Measurements from ENCODE around the gene HMGXB3. TPM values are rescaled to one million over a fixed set of nuclear protein-coding genes. Genes with fewer than 3 reads are reported as not detected.

The HMGXB3 gene
- total and polyA plus RNA-seq, 9 donors: 14.2 to 25.4 (median 18.0) TPM

DNA sequence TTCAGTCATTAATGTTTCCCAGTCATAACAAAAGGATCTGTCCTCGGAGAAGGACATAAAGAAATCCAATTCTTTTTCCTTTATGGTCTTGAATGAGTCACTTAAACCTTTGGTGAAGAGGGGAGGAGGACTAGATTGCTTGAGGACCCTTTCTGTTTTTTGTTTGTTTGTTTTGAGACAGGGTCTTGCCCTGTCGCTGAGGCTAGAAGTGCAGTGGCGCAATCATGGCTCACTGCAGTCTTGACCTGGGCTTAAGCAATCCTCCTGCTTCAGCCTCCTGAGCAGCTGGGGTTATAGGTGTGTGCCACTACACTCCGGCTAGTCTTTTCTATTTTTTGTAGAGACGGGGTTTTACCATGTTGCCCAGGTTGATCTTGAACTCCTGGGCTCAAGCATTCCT lies 12.4 kb upstream of the HMGXB3 start:
- no peak for DNase-seq
- Histone ChIP-seq H3K27ac (ENCODE audit: low read length) (no peak overlapping the region), H3K9me3 (replicated peaks; ENCODE audit: control insufficient read depth, low read depth, low read length) (no peaks in the 10 kb centered on the region), H3K27me3 (ENCODE audit: control insufficient read depth, insufficient read depth, low read length) (no peaks in the 10 kb centered on the region), H3K36me3 (ENCODE audit: control insufficient read depth, insufficient read depth, low read length) (peaks cover 3% of the 10 kb centered on the region), H3K4me1 (ENCODE audit: control insufficient read depth, insufficient read depth, low read length) (no peaks in the 10 kb centered on the region), H3K4me3 (ENCODE audit: low read length) (no peak overlapping the region)
- WGBS (ENCODE audit: insufficient coverage): 79% methylated on average over 2 of the region's 5 CpGs

DNA sequence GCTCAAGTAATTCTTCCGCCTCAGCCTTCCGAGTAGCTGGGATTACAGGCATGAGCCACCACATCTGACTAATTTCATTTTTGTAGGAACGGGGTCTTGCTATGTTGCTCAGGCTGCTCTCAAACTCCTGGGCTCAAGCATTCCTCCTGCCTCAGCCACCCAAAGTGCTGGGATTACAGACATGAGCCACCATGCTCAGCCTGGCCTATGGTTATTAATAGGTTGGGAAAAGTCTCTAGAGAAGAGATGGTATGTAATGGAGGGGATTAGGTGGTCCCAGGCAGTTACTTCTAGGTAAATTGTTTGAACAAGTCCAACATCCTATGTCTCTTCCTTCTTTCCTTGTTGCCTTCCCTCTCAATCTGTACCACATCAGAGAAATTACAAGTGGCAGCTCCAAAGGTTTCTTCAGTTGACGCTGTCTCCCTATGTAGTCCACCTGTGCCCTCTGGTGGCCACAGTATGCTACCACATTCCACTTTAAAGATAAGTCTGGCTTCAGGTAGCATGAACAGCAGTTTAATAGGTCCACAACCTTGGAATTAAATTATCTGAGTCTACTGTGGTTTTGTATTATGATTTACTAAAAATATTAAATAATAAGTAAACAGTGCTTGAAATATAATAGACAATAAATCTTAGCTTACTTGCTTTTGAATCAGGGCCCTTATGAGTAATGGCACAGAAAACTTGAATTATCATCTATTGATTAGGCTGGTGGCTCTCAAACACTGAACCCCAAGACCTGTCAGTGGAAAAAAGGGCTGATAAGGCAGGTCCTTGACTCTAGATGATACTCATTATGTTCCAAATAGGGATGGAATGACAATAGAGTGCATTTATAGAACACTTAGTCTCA lies 9.8 kb upstream of the HMGXB3 start:
- DNase-seq: peak; percentile 79
- peaks cover 9% of the 10 kb centered on the region for H3K36me3 ChIP-seq (ENCODE audit: control insufficient read depth, insufficient read depth, low read length)
- no peaks in the 10 kb centered on the region for H3K9me3 ChIP-seq (replicated peaks; ENCODE audit: control insufficient read depth, low read depth, low read length)
- H3K27me3 ChIP-seq (ENCODE audit: control insufficient read depth, insufficient read depth, low read length): no peaks in the 10 kb centered on the region
- H3K4me1 ChIP-seq (ENCODE audit: control insufficient read depth, insufficient read depth, low read length): no peaks in the 10 kb centered on the region
- WGBS (ENCODE audit: insufficient coverage): 66% methylated on average over 4 of the region's 4 CpGs
- no peak overlapping the region for H3K4me3 ChIP-seq (ENCODE audit: low read length)
- no peak overlapping the region for H3K27ac ChIP-seq (ENCODE audit: low read length)

DNA sequence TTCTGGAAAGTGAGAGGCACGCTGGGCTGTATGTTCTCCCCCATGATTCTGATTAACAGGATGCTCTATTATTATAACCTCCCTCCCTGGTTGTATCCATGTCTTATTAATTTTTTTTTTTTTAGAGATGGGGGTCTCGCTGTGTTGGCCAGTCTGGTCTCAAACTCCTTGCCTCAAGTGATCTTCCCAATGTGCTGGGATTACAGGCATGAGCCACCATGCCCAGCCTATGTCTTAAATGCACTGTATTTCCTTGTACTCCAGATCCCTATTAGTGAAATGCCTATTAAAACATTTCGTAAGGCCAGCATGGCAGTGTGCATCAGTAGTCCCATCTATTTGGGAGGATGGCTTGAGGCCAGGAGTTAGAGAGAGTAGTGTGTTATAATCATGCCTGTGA lies 7.1 kb upstream of the HMGXB3 start:
- H3K27ac ChIP-seq (ENCODE audit: low read length): no peak overlapping the region

DNA sequence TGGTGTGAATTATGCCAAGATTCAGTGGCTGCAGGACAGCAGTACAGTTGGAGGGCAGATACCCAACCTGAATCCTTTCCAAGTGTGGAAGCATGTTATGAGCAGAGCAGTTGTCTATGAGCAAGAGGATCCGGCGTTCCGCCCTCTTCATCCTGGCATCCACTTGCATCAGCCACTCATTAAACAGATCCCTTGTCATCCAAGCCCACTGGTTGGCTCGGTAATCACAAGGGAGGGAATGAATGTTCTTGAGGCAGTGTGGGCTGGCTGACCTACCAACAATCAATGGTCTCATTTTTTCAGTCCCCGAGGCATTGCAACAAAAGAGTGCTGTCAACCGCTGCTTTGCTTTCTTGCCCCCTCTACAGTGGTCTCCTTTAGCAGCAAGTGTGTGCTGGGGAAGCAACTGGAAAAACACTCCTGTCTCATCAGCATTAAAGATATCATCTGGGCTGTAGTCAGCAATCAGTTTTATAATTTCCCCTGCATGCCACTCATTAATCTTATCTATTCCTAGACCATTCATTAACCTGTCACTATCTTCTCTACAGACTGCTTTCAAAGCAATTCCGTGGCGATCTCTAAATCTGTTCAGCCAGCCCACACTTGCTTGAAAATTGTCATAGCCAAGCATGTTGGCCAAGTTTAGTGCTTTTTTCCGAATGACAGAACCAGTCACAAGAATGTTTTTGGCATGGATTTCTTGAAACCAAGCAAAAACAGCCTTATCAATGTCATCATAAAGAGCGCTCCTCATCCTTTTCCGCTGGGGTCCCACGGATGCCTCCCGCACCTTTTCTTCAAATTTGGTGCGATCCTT lies 4.9 kb upstream of the HMGXB3 start:
- no peaks in the 10 kb centered on the region for H3K27me3 ChIP-seq (ENCODE audit: control insufficient read depth, insufficient read depth, low read length)
- peaks cover 8% of the 10 kb centered on the region for H3K4me1 ChIP-seq (ENCODE audit: control insufficient read depth, insufficient read depth, low read length)
- WGBS (ENCODE audit: insufficient coverage): 89% methylated on average over 4 of the region's 14 CpGs
- DNase-seq: no peak
- H3K36me3 ChIP-seq (ENCODE audit: control insufficient read depth, insufficient read depth, low read length): peaks cover 9% of the 10 kb centered on the region
- H3K9me3 ChIP-seq (replicated peaks; ENCODE audit: control insufficient read depth, low read depth, low read length): no peaks in the 10 kb centered on the region
- no peak overlapping the region for H3K27ac ChIP-seq (ENCODE audit: low read length)
- H3K4me3 ChIP-seq (ENCODE audit: low read length): no peak overlapping the region

More for the DNA sequence above, 7.1 kb upstream of the HMGXB3 start:
- Histone ChIP-seq H3K36me3 (ENCODE audit: control insufficient read depth, insufficient read depth, low read length) (peaks cover 9% of the 10 kb centered on the region), H3K4me1 (ENCODE audit: control insufficient read depth, insufficient read depth, low read length) (no peaks in the 10 kb centered on the region), H3K27me3 (ENCODE audit: control insufficient read depth, insufficient read depth, low read length) (no peaks in the 10 kb centered on the region), H3K4me3 (ENCODE audit: low read length) (no peak overlapping the region), H3K9me3 (replicated peaks; ENCODE audit: control insufficient read depth, low read depth, low read length) (no peaks in the 10 kb centered on the region)
- no peak for DNase-seq
- no CpG with 5 or more reads among the region's 3 CpGs for WGBS (ENCODE audit: insufficient coverage)

DNA sequence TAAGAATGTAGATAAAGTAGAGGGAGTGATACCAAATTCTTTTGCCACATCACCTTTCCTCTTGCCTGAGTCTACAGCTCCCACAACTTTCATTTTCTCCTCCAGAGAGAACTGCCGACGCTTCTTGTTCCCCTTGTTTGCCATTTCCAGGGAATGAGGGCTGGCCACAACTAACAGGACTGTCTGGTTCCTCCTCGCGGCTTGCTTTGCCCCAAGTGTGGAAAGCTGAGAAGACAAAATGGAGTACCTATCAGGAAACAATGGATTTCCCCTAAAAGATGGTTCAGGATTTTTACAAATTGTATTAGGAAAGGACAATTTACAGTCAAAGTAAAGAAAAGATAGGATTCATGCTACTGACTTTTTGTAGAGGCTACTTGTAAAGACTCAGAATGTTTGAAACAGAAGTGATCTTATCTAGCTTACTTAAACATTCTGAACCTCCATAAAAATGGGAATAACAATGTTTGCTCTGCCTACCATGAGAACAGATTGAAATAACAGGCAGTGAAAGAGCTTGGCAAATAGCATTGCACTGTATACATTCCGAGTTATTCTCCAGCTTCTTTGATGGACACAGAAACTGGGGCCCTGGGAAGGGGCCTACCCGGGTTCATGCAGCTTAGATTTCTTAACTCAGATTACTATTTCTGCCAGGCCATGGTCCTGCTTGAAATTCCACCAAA lies 4.2 kb upstream of the HMGXB3 start:
- DNase-seq: no peak
- H3K27me3 ChIP-seq (ENCODE audit: control insufficient read depth, insufficient read depth, low read length): no peaks in the 10 kb centered on the region
- H3K9me3 ChIP-seq (replicated peaks; ENCODE audit: control insufficient read depth, low read depth, low read length): no peaks in the 10 kb centered on the region
- H3K4me1 ChIP-seq (ENCODE audit: control insufficient read depth, insufficient read depth, low read length): peaks cover 10% of the 10 kb centered on the region
- 68% methylated on average over 4 of the region's 6 CpGs for WGBS (ENCODE audit: insufficient coverage)
- H3K36me3 ChIP-seq (ENCODE audit: control insufficient read depth, insufficient read depth, low read length): peaks cover 9% of the 10 kb centered on the region
- H3K4me3 ChIP-seq (ENCODE audit: low read length): no peak overlapping the region
- H3K27ac ChIP-seq (ENCODE audit: low read length): no peak overlapping the region

DNA sequence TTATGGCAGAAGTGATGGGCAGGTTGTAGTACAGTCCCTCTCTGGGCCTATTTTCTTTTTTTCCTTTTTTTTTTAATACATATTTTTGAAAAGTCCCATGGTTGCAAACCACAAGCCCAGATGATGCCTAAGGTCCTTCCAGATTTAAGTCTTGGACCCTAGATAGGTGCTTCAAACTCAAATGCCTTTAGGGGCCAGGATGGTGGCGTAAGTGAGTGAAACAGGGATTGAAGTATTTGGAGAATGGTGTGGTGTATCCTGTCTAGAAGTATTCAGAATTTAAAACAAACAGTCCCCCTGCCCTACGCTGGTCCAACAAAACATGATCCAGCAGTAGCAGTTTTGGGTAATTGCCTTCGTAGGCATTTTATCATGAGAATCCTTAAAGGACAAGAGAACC lies 2.3 kb upstream of the HMGXB3 start:
- Histone ChIP-seq H3K27me3 (ENCODE audit: control insufficient read depth, insufficient read depth, low read length) (no peaks in the 10 kb centered on the region), H3K4me3 (ENCODE audit: low read length) (no peak overlapping the region), H3K4me1 (ENCODE audit: control insufficient read depth, insufficient read depth, low read length) (peaks cover 17% of the 10 kb centered on the region), H3K9me3 (replicated peaks; ENCODE audit: control insufficient read depth, low read depth, low read length) (no peaks in the 10 kb centered on the region), H3K36me3 (ENCODE audit: control insufficient read depth, insufficient read depth, low read length) (peaks cover 9% of the 10 kb centered on the region), H3K27ac (ENCODE audit: low read length) (no peak overlapping the region)
- DNase-seq: no peak
- 100% methylated on average over 2 of the region's 3 CpGs for WGBS (ENCODE audit: insufficient coverage)

DNA sequence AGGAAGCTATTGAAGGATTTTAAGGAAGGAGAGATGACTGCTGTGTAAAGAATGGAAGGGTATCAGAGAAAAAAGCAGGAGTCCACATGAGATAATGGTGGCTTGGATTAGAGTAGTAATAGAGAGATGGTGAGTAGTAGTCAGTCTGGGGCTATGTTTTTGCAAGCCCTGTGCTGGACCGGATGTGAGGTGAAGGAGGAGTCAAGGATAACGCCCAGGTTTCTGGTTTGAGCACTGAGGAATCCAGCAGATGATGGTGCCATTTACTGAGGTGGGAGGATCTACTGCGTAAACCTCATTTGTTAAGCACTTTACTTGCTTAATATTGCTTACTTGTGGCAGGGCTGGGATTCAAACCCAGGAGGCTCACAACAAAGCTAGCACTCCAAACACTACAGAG lies 1.2 kb upstream of the HMGXB3 start:
- no peaks in the 10 kb centered on the region for H3K27me3 ChIP-seq (ENCODE audit: control insufficient read depth, insufficient read depth, low read length)
- DNase-seq: no peak
- no peak overlapping the region for H3K27ac ChIP-seq (ENCODE audit: low read length)
- peaks cover 17% of the 10 kb centered on the region for H3K4me1 ChIP-seq (ENCODE audit: control insufficient read depth, insufficient read depth, low read length)
- 73% methylated on average over 2 of the region's 3 CpGs for whole genome bisulfite sequencing (ENCODE audit: insufficient coverage)
- H3K9me3 ChIP-seq (replicated peaks; ENCODE audit: control insufficient read depth, low read depth, low read length): no peaks in the 10 kb centered on the region
- H3K36me3 ChIP-seq (ENCODE audit: control insufficient read depth, insufficient read depth, low read length): peaks cover 11% of the 10 kb centered on the region
- peak overlapping the region; percentile 88 for H3K4me3 ChIP-seq (ENCODE audit: low read length)

DNA sequence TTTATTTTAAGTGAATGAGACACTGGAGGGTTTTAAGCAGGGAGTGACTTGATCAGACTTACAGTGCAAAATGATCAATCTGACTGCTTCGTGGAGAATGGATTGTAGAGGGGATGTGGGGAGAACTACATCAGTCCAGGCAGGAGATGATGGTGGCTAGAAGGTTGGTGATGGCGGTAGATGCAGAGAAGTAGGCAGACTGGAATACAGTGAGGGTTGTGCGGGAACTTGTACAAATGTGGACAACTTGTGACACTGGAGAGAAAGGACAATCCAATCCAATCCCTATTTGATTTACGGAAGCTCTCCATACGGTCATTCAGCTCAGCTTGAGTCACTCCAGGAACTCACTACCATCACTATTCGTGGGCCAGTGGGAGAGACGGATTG lies 678 bp upstream of the HMGXB3 start:
- no peak for DNase-seq
- 26% methylated on average over 2 of the region's 7 CpGs for WGBS (ENCODE audit: insufficient coverage)
- H3K4me3 ChIP-seq (ENCODE audit: low read length): peak overlapping the region; percentile 88
- peak overlapping the region; percentile 93 for H3K27ac ChIP-seq (ENCODE audit: low read length)
- peaks cover 15% of the 10 kb centered on the region for H3K36me3 ChIP-seq (ENCODE audit: control insufficient read depth, insufficient read depth, low read length)
- H3K9me3 ChIP-seq (replicated peaks; ENCODE audit: control insufficient read depth, low read depth, low read length): no peaks in the 10 kb centered on the region
- peaks cover 17% of the 10 kb centered on the region for H3K4me1 ChIP-seq (ENCODE audit: control insufficient read depth, insufficient read depth, low read length)
- no peaks in the 10 kb centered on the region for H3K27me3 ChIP-seq (ENCODE audit: control insufficient read depth, insufficient read depth, low read length)

DNA sequence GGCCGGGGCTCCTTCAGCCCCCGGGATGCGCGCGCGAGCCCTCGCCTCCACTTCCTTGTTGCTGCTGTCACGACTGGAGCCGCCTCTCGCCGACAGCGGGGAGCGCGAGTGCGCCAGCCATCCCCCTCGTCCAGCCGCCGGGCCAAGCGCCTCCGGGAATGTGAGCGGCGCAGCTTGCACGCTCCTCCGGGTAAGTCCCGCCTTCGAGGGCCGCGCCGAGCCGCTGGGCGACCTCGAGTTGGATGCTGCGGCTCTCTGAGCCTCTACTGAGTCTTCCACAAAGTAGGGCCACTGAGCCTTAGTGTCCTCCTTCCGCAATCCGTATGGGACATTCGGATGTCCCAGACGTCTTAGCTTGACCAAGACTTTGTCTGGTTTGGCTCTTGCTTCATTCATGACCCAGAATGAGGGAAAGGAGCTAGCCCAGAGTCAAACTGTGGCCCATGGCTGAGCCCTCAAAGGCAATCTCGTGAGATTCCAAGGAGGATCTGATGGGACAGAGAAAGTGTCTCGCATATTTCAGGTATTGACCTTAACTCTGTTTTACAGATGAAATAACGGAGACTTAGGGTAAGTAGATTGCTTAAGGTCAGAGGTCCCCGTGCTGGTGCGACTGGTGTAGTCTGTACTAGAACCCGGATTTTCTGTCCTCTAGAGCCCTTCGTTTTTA lies 586 bp downstream of the HMGXB3 start:
- Histone ChIP-seq H3K4me3 (ENCODE audit: low read length) (peak overlapping the region; percentile 88), H3K36me3 (ENCODE audit: control insufficient read depth, insufficient read depth, low read length) (peaks cover 13% of the 10 kb centered on the region), H3K4me1 (ENCODE audit: control insufficient read depth, insufficient read depth, low read length) (peaks cover 17% of the 10 kb centered on the region), H3K27ac (ENCODE audit: low read length) (peak overlapping the region; percentile 93), H3K9me3 (replicated peaks; ENCODE audit: control insufficient read depth, low read depth, low read length) (no peaks in the 10 kb centered on the region), H3K27me3 (ENCODE audit: control insufficient read depth, insufficient read depth, low read length) (no peaks in the 10 kb centered on the region)
- WGBS (ENCODE audit: insufficient coverage): 0% methylated on average over 41 of the region's 44 CpGs
- peak; percentile 51 for DNase-seq
